Activated naive CD4-positive, alpha-beta T cell treated with anti-CD3 and anti-CD28 coated beads, Interleukin-2, amount 50 U/mL, for 72 hours (primary cell): ENCODE measurements around the gene KCNMB2. TPM values are rescaled to one million over a fixed set of nuclear protein-coding genes. Genes with fewer than 3 reads are reported as not detected.

Experiments
- ATAC-seq, 2 donors: fragments of 150-1000 bp; cut with Tn5 transposase; 2 replicates each; pipeline ENCODE4 v1.10.0; 2021; ENCODE audit warnings: mild to moderate bottlenecking in 2 of 2, moderate library complexity in 2 of 2
- DNase-seq, 2 donors: peaks; one replicate each; pipeline ENCODE4 v3.0.0; 2021 to 2022; ENCODE audit warnings: low spot score in 2 of 2
- H3K27ac Mint-ChIP-seq, 2 donors: one replicate each; pipeline ENCODE4 v1.8.0; 2022; ENCODE audit warnings: mild to moderate bottlenecking in 2 of 2, mixed read lengths in 2 of 2
- H3K36me3 Mint-ChIP-seq, 2 donors: one replicate each; pipeline ENCODE4 v1.8.0; 2022; ENCODE audit warnings: mixed read lengths in 2 of 2
- H3K9me3 Mint-ChIP-seq, 2 donors: one replicate each; pipeline ENCODE4 v1.8.0; 2022; ENCODE audit warnings: mixed read lengths in 2 of 2
- total RNA-seq, 2 donors: library from RNA; stranded (reverse); gene quantifications; one replicate each; pipeline ENCODE4 v1.2.3, GENCODE V29; 2022

KCNMB2 gene
- total RNA-seq: not detected

DNA sequence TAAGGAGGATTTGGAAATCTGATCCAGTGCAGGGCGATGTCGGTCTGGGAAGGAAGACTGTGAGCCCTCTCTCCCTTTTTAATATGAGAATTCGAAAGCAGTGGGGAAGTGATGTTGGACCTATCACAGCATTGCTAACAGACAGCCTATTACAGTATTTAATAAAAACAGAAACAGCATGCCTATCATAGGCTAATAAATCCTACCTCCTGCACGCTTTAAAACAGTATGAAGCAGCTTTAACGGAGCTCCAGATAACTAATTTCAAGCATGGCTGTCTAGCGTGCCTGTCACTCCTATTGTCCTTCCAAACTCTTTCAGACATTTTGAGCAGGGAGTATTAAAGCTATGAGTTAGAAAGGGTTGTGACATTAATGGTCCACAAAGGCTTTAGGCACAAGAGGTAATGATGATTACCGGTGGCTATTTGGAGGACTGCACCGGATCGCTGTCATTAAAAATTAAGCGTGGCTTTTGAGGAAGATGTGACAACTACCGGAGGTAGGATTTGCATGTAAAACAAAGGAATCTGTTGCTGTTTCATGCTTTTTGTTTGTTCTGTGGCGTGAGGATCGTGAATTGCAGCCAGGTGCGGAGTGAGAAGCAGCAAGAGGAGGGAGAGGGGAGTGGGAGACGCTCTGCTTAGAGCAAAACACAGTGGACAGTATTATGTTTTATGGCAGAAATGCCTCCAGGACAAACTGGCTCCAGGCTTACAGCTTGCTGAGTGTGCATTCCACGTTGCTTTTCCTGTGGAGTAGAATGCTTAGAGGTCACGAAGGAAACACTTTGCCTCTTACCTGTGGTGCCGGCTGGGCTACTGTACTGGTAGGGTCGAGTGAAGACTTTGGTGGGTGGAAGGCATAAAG is at the start of gene KCNMB2:
KCNMB2 (plus strand) TSS at position 226 of the 869 bp plus-strand sequence.
- no peak for DNase-seq

GRCh38 chr3:178486903-178487302 is 49.3 kb upstream of the KCNMB2 start:
- Mint-ChIP-seq H3K9me3 (no peaks in the 10 kb centered on the region), H3K27ac (no peak overlapping the region), H3K36me3 (no peaks in the 10 kb centered on the region)
- no peak for DNase-seq
- no peak for ATAC-seq

More for the DNA sequence above, at the start of gene KCNMB2:
- no peaks in the 10 kb centered on the region for H3K9me3 Mint-ChIP-seq
- ATAC-seq: no peak
- H3K27ac Mint-ChIP-seq: no peak within 1 kb of the TSS
- no peaks in the 10 kb centered on the region for H3K36me3 Mint-ChIP-seq

DNA sequence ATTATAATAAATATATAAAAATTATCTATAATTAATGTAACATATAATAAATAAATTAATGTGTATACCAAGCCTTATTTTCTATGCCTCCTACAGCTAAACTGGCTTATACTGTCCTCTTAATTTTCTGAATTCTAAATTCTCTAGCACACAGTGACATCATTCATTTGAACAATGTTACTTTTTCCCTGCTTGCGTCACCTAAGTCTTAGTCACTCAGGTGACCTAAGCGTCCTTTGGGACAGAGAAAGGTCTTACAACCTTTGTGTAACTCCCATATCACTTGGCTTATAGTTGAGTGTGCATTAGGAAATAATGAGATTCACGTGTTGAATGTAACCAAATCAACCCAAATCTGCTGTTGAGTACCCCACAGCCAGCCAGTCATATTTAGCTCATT is 48.5 kb upstream of the KCNMB2 start:
- DNase-seq: no peak
- no peak overlapping the region for H3K27ac Mint-ChIP-seq
- no peaks in the 10 kb centered on the region for H3K36me3 Mint-ChIP-seq
- H3K9me3 Mint-ChIP-seq: no peaks in the 10 kb centered on the region
- no peak for ATAC-seq

GRCh38 chr3:178491751-178492150 is 44.5 kb upstream of the KCNMB2 start:
- no peak overlapping the region for H3K27ac Mint-ChIP-seq
- DNase-seq (no peak), ATAC-seq (no peak)
- peaks cover 4% of the 10 kb centered on the region in 2 donors for H3K9me3 Mint-ChIP-seq
- no peaks in the 10 kb centered on the region for H3K36me3 Mint-ChIP-seq

DNA sequence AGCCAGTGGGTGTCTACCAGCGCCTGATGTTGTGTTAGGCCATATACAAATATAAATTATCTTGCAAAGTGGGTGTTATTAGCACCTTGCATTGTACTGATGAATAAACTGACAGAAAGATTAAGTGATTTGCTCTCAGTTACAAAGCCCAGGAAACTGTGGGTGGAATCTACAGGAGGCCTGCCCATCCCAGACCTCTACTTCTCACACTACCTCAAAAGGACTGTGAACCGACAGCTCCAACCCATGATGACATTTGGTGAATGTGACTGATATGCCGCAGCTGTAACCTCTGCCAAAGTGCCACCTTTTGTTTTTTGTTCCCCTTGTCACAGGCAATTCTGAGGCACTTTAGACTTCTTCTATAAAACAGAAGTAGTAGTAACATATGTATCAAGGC is 43.7 kb upstream of the KCNMB2 start:
- ATAC-seq (no peak), DNase-seq (no peak)
- peaks cover 4% of the 10 kb centered on the region in 2 donors for H3K9me3 Mint-ChIP-seq
- no peak overlapping the region for H3K27ac Mint-ChIP-seq
- no peaks in the 10 kb centered on the region for H3K36me3 Mint-ChIP-seq

DNA sequence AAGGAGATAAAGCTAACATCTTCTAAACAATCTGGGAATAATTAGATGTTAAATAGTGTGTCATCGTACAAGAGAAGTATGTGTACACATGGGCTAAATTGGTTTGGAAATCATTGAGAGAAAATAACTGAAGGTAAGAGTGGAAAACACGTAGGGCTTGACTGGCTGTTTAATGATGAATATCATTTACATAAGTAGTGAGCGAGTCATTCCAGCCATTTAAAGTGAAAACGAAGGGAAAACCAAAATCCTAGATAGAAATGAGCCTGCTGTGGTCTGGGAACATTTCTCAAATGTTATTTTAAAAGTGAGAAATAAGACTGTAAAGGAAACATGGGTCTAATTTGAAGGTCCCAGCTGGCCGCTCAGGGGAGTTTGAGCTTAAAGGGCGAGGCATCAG is 41.9 kb upstream of the KCNMB2 start:
- peaks cover 4 to 8% of the 10 kb centered on the region in 2 donors for H3K9me3 Mint-ChIP-seq
- DNase-seq (no peak), ATAC-seq (no peak)
- H3K27ac Mint-ChIP-seq: no peak overlapping the region
- peaks cover 0 to 5% of the 10 kb centered on the region in 2 donors for H3K36me3 Mint-ChIP-seq

GRCh38 chr3:178496911-178497310 is 39.3 kb upstream of the KCNMB2 start:
- Mint-ChIP-seq H3K36me3 (peaks cover 0 to 5% of the 10 kb centered on the region in 2 donors), H3K27ac (no peak overlapping the region), H3K9me3 (peaks cover 4 to 8% of the 10 kb centered on the region in 2 donors)
- no peak for DNase-seq
- no peak for ATAC-seq

DNA sequence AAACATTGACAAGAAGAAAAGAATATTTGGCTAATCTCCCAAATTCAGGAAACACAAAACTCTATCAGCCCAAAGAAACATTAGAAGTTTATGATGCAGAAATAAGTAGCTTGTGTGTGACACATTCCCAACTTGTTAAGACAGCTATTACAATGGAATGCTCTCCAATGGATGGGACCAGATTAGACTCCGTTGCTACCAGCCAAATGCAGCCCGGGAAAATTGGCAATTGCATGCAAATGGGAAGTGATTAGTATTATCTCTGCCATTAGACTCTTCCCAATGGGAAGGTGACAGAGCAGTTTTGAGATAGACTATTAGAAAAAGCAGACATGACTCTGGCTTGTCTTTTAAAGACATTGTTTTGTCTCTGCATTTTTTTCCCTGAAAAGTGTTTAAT is 37.4 kb upstream of the KCNMB2 start:
- Mint-ChIP-seq H3K36me3 (peaks cover 0 to 5% of the 10 kb centered on the region in 2 donors), H3K27ac (no peak overlapping the region), H3K9me3 (peaks cover 4 to 8% of the 10 kb centered on the region in 2 donors)
- ATAC-seq (no peak), DNase-seq (no peak)

GRCh38 chr3:178500631-178501030 is 35.6 kb upstream of the KCNMB2 start:
- DNase-seq: no peak

GRCh38 chr3:178504128-178504527 is 32.1 kb upstream of the KCNMB2 start:
- no peaks in the 10 kb centered on the region for H3K9me3 Mint-ChIP-seq
- ATAC-seq (no peak), DNase-seq (no peak)
- H3K27ac Mint-ChIP-seq: no peak overlapping the region
- H3K36me3 Mint-ChIP-seq: no peaks in the 10 kb centered on the region

More at GRCh38 chr3:178500631-178501030, 35.6 kb upstream of the KCNMB2 start:
- Mint-ChIP-seq H3K9me3 (peaks cover 4 to 5% of the 10 kb centered on the region in 2 donors), H3K36me3 (peaks cover 0 to 5% of the 10 kb centered on the region in 2 donors), H3K27ac (no peak overlapping the region)
- ATAC-seq: peak in 1 of 2 donors; percentile 41

DNA sequence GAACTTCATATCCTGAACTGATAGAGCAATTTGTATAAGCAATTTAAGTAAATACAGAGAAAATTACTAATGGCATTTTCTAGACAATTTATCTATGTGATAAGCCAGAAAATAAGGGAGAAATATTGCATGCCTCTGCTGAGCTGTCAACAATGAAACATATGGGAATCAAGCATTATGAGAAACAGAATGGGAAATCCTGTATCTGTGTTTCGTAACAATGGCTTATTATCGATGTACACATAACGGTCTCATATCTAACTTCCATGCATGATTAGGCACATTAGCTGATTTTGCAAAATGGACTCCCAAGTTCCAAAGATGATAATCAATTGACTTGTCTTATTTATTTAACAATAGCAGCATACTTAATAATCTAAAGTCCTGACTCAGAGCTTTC is 30.4 kb upstream of the KCNMB2 start:
- Mint-ChIP-seq H3K9me3 (no peaks in the 10 kb centered on the region), H3K36me3 (no peaks in the 10 kb centered on the region), H3K27ac (no peak overlapping the region)
- no peak for DNase-seq
- ATAC-seq: no peak

GRCh38 chr3:178507507-178508442 is 28.5 kb upstream of the KCNMB2 start:
- no peak overlapping the region for H3K27ac Mint-ChIP-seq
- H3K9me3 Mint-ChIP-seq: no peaks in the 10 kb centered on the region
- no peaks in the 10 kb centered on the region for H3K36me3 Mint-ChIP-seq
- ATAC-seq (no peak), DNase-seq (no peak)

DNA sequence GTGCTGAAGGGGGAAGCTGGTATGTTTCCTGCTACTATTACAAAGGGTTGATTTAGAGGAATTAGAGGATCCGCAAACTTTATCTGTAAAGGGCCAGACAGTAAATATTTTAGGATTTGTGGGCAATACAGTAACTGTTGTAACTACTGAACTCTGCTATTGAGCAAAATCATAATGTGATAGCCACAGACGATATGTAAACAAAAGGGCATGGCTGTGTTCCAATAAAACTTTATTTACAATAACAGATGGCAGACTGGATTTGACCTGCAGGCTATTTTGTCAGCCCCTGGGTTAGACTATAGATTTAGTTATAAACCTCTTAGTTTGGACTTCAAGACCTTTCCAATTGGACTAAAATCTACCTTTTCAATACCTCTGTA is 27.8 kb upstream of the KCNMB2 start:
- no peak overlapping the region for H3K27ac Mint-ChIP-seq
- no peaks in the 10 kb centered on the region for H3K9me3 Mint-ChIP-seq
- H3K36me3 Mint-ChIP-seq: no peaks in the 10 kb centered on the region
- ATAC-seq: no peak
- no peak for DNase-seq

DNA sequence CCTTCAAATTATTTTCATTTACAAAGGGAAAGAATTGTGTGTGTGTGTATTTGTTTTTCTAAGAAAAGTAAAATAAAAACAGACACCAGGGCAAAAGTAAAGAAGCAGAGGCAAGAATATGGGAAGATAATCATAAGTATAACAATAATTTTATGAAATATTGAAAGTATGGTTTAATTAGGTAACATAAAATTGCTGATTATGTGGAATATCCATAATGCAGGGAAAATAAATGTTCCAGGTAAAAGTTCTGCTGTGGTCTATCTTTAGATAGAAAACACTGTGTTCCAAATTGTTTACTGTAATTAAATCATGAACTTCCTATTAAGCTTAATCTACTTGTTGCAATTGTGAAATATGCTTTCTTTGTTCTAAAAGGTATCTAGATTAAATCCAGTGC is 25.7 kb upstream of the KCNMB2 start:
- Mint-ChIP-seq H3K36me3 (no peaks in the 10 kb centered on the region), H3K27ac (no peak overlapping the region), H3K9me3 (no peaks in the 10 kb centered on the region)
- DNase-seq (no peak), ATAC-seq (no peak)

DNA sequence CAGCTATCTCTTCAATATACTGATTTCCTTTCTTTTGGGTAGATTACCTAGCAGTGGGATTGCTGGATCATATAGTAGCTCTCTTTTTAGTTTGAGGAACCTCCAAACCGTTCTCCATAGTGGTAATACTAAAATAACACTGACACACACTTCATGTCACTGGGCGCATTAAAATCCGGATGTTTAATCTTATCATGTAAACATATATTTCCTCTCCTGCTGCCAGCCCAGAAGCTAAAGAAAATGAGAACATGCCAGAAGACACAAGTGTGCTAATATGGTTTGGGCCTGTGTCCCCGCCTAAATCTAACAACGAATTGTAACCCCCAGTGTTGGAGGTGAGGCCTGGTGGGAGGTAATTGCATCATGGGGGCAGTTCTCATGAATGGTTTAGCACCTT is 23.6 kb upstream of the KCNMB2 start:
- Mint-ChIP-seq H3K27ac (no peak overlapping the region), H3K9me3 (no peaks in the 10 kb centered on the region), H3K36me3 (no peaks in the 10 kb centered on the region)
- ATAC-seq (no peak), DNase-seq (no peak)

DNA sequence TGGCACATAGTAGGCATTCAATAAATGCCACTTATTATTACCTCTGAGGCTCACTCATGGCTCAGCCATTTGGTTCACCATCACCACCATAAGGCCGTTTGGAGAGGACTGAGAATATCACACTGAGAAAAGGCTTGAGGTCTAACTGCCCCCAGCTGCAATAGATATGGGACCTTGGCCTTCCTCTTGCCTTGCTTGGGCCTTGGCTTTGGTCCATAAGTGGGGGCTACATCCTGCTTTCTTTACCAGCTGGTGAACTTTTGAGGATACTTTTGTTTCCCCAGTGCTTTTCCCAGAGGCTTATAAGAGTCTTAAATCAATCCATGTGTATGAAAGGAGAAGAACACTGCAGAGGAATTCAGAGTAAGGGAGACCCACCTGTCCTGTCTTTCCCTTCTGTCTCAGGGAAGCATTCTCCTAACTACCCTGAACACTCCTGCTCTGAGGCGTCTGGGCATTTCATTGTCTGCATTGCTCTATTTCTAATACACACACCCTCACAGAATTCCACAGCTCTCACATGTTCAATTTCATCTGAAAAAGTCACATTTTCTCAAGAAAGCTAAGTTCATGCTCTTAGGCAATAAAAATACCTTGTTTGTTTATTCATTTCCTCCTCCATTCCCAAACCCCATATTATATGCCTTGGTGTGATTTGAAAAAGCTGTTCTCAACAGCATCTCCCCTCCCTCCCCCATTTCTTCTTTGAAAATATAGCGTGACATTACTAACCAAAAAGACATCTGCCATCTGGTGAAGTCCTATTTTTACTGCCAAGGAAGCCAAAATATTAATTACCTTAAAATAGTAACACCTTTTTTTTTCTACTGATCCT is 22.5 kb upstream of the KCNMB2 start:
- DNase-seq: no peak
- no peak overlapping the region for H3K27ac Mint-ChIP-seq
- H3K9me3 Mint-ChIP-seq: no peaks in the 10 kb centered on the region
- no peaks in the 10 kb centered on the region for H3K36me3 Mint-ChIP-seq
- ATAC-seq: no peak
